Epithelial cell of proximal tubule (primary cell): ENCODE measurements around the gene CD1D. TPM values are rescaled to one million over a fixed set of nuclear protein-coding genes. Genes with fewer than 3 reads are reported as not detected.
"Not testable (repeated sequence)": the region's sequence is repeated elsewhere in the genome, so short reads cannot be mapped to it uniquely, and the experiment has no call there.

Experiments
- DNase-seq: peaks from one replicate; pipeline ENCODE4 v3.0.0-alpha.2; 2011; ENCODE audit warnings: low read depth
- H3K4me3 ChIP-seq: 2 replicates; pipeline ENCODE4 v1.5.1; 2011; ENCODE audit warnings: low read depth, mild to moderate bottlenecking, low read length
- CTCF ChIP-seq: conservative IDR thresholded peaks from 2 replicates; pipeline ENCODE4 v1.5.1; 2012; ENCODE audit warnings: low read depth, mild to moderate bottlenecking, low read length
- total RNA-seq: library from RNA; depleted of rRNA; stranded (reverse); fragments of >200 nt; gene quantifications from 2 replicates; pipeline ENCODE4 v1.2.3, GENCODE V29; 2015

Gene CD1D
- total RNA-seq, 1 donor from 2014 or later = 3.0 TPM

GRCh38 chr1:158204458-158204827 lies 23.7 kb downstream of the CD1D start:
- no peak for TF ChIP-seq CTCF
- DNase-seq = no peak

GRCh38 chr1:158208586-158209116 lies 28.0 kb downstream of the CD1D start:
- DNase-seq = no peak
- TF ChIP-seq CTCF = no peak
- H3K4me3 ChIP-seq = no peak overlapping the region

More at GRCh38 chr1:158204458-158204827, 23.7 kb downstream of the CD1D start:
- H3K4me3 ChIP-seq = no peak overlapping the region

- no peak for TF ChIP-seq CTCF
- H3K4me3 ChIP-seq = no peak overlapping the region
- no peak for DNase-seq
Measured at GRCh38 chr1:158212320-158212719, 31.6 kb downstream of the CD1D start.

- DNase-seq, H3K4me3 ChIP-seq: not testable (repeated sequence)
Measured at GRCh38 chr1:158223445-158223844, 42.8 kb downstream of the CD1D start.

GRCh38 chr1:158227904-158228623 lies 47.4 kb downstream of the CD1D start:
- no peak overlapping the region for H3K4me3 ChIP-seq
- no peak for TF ChIP-seq CTCF
- no peak for DNase-seq

Other genes with a start within 250 kb of the CD1D start
- 194 and 275 TPM in 2 replicates for gene KIRREL1, start 187.2 kb upstream of the CD1D start, total RNA-seq
- gene CD1A, start 73.5 kb downstream of the CD1D start, total RNA-seq = not detected in 2 replicates
- gene CD1C, start 109.0 kb downstream of the CD1D start, total RNA-seq = not detected in 2 replicates
- not detected in 2 replicates for gene CD1B, start 150.6 kb downstream of the CD1D start, total RNA-seq
- gene CD1E, start 173.0 kb downstream of the CD1D start, total RNA-seq = not detected in 2 replicates
- gene OR10T2, start 218.6 kb downstream of the CD1D start, total RNA-seq = not detected in 2 replicates
- gene OR10K2, start 245.3 kb downstream of the CD1D start, total RNA-seq = not detected in 2 replicates